ENCODE measurements around the gene GRK7.
"Not testable (repeated sequence)": the region's sequence is repeated elsewhere in the genome, so short reads cannot be mapped to it uniquely, and the experiment has no call there.

The GRK7 gene

GRCh38 chr3:141796081-141796888 lies 33.1 kb downstream of the GRK7 start:
- peak; percentile 67 to 73 for DNase-seq

DNA sequence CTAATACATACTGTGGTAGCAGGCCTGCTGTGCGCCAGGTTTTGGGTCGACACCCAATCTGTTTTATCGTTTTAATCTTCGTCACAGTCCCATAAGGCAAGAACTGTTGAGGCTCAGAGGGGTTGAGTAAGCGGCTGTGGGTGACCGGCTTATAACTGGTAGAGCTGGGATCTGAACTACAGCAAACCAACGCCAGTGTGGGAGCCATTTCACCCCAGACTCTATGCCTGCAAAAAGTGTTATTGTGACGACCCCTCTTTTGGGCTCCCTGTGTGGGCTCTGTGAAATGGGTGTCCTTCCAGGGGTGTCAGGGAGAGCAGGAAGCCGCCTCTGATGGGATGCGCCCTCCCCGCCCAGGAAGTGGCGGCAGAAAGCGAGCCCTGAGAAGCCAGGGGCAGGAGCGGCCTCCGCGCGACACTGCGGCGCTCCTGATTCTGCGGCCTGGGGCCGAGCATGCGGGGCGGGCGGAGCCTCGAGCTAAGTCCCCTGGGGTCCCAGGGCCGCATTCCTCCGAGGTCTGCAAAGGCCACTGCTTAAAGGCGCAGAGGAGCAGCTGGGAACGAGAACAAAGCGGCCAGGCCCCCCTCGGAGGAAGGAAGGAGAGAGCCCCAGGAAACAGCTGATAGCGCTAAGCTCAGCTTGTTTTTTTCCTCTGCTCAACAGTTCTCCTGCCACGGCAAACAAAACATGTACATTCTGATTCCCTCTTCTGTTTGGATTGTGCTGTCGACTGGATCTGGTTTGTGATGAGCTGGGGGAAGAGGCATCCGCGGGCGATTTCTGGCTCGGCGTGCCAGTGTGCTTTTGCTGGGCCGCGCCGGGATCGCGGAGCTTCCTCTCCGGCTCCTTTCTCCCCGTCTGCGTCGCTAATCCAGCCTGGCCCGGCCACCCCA lies 33.9 kb downstream of the GRK7 start:
- DNase-seq = peak; percentile 13 to 52

- no peak for DNase-seq
Observed at GRCh38 chr3:141797819-141798447, 34.7 kb downstream of the GRK7 start.

GRCh38 chr3:141798448-141798845 lies 35.2 kb downstream of the GRK7 start:
- no peak for DNase-seq

GRCh38 chr3:141802316-141803077 lies 39.3 kb downstream of the GRK7 start:
- no peak for DNase-seq

DNA sequence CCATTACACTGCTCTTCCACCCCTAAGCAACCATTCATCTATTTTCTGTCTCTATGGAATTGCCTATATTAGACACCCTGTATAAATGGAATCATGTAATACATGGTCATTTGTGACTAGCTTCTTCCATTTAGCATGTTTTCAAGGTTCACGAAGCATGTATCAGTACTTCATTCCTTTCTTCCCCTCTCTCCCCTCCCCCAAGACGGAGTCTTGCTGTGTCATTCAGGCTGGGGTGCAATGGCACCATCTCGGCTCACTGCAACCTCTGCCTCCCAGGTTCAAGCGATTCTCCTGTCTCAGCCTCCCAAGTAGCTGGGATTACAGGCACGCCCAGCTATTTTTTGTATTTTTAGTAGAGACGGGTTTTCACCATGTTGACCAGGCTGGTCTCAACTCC lies 40.3 kb downstream of the GRK7 start:
- DNase-seq = not testable (repeated sequence)

GRCh38 chr3:141804447-141804777 lies 41.2 kb downstream of the GRK7 start:
- DNase-seq = no peak

DNA sequence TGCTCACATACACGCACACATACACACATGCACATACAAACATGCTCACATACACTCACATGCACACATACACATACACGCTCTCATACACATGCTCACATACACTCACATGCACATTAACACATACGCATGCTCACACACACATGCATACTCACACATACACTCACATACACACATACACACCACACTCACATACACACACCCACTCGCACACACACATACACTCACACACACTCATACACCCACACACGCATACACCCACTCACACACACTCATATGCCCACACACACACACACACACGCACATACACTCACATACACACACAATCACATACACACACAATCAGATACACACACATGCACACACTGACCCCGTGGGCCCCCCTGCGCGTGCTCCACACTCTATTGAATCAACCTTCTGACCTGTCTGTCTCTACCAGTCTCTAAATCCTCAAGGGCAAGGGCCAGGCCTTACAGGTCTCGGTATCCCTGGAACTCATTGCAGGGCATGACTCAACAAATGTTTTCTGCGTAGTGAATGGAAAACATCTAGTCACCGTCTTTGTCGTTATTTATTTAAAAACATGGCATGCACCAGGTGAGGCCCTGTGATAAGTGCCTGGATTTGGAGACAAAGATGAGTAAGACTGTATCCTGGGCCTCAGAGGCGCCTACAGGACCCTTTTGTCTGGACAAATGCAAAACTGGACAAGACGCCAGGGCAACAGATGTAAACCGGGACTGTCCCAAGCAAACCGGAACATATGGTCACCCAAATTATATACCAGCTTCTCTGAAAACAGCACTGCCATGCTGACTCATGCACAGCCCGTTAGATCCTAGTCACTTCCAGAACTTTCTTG lies 41.8 kb downstream of the GRK7 start:
- DNase-seq = no peak

- no peak for DNase-seq
Observed at GRCh38 chr3:141807277-141808033, 44.2 kb downstream of the GRK7 start.

DNA sequence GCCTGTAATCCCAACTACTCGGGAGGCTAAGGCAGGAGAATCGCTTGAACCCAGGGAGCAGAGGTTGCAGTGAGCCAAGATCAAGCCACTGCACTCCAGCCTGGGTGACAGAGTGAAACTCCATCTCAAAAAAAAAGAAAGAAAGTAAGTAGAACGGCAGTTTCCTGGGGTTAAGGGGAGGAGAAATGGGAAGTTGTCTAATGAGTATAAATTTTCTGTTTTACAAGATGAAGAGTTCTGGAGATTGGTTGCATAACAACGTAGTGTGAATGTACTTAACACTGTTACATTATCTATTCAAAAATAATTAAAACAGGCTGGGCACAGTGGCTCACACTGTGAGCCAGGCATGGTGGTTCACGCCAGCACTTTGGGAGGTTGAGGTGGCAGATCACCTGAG lies 45.4 kb downstream of the GRK7 start:
- no peak for DNase-seq

GRCh38 chr3:141810161-141810560 lies 47.0 kb downstream of the GRK7 start:
- no peak for DNase-seq

GRCh38 chr3:141811348-141811747 lies 48.1 kb downstream of the GRK7 start:
- DNase-seq = no peak

GRCh38 chr3:141812084-141812483 lies 48.9 kb downstream of the GRK7 start:
- DNase-seq = no peak

GRCh38 chr3:141812586-141812985 lies 49.4 kb downstream of the GRK7 start:
- DNase-seq = no peak
